Activated naive CD8-positive, alpha-beta T cell treated with anti-CD3 and anti-CD28 coated beads for 36 hours (primary cell): ENCODE results near the gene SNX22. TPM values are rescaled to one million over a fixed set of nuclear protein-coding genes. Genes with fewer than 3 reads are reported as not detected.
A peak's percentile ranks its signal among the peaks of the same experiment; 100 is the strongest.

Experiments
- DNase-seq: peaks from one replicate; pipeline ENCODE4 v3.0.0; 2021
- H3K27ac Mint-ChIP-seq: one replicate; pipeline ENCODE4 v1.8.0; 2022; ENCODE audit warnings: mild to moderate bottlenecking, moderate library complexity, mixed read lengths
- H3K27me3 Mint-ChIP-seq: one replicate; pipeline ENCODE4 v1.8.0; 2022; ENCODE audit warnings: mild to moderate bottlenecking, mixed read lengths
- H3K36me3 Mint-ChIP-seq: one replicate; pipeline ENCODE4 v1.8.0; 2021; ENCODE audit warnings: mild to moderate bottlenecking, mixed read lengths
- H3K4me1 Mint-ChIP-seq: one replicate; pipeline ENCODE4 v1.8.0; 2021; ENCODE audit warnings: mixed read lengths
- H3K4me3 Mint-ChIP-seq: one replicate; pipeline ENCODE4 v1.8.0; 2022; ENCODE audit warnings: mild to moderate bottlenecking, moderate library complexity, mixed read lengths
- H3K9me3 Mint-ChIP-seq: one replicate; pipeline ENCODE4 v1.8.0; 2022; ENCODE audit warnings: mixed read lengths
- total RNA-seq, 2 experiments: library from RNA; stranded (reverse); gene quantifications; one replicate each; pipeline ENCODE4 v1.2.3, GENCODE V29; 2021

The SNX22 gene
- total RNA-seq, 2 experiments from 2014 or later: 0.42 to 0.74 TPM

- Mint-ChIP-seq H3K36me3 (peaks cover 9% of the 10 kb centered on the region), H3K4me1 (no peaks in the 10 kb centered on the region), H3K27me3 (no peaks in the 10 kb centered on the region), H3K4me3 (no peak overlapping the region), H3K9me3 (no peaks in the 10 kb centered on the region), H3K27ac (no peak overlapping the region)
- no peak for DNase-seq
Observed at GRCh38 chr15:64125978-64126377, 25.6 kb upstream of the SNX22 start.

- no peaks in the 10 kb centered on the region for H3K27me3 Mint-ChIP-seq
- H3K9me3 Mint-ChIP-seq: no peaks in the 10 kb centered on the region
- DNase-seq: no peak
- H3K27ac Mint-ChIP-seq: no peak overlapping the region
- no peak overlapping the region for H3K4me3 Mint-ChIP-seq
- no peaks in the 10 kb centered on the region for H3K4me1 Mint-ChIP-seq
- H3K36me3 Mint-ChIP-seq: peaks cover 12% of the 10 kb centered on the region
Observed at GRCh38 chr15:64127521-64128270, 23.8 kb upstream of the SNX22 start.

GRCh38 chr15:64130159-64130558, 21.4 kb upstream of the SNX22 start:
- Mint-ChIP-seq H3K9me3 (no peaks in the 10 kb centered on the region), H3K36me3 (peaks cover 14% of the 10 kb centered on the region), H3K4me3 (no peak overlapping the region), H3K27ac (no peak overlapping the region), H3K27me3 (no peaks in the 10 kb centered on the region), H3K4me1 (no peaks in the 10 kb centered on the region)
- DNase-seq: no peak

- no peak for DNase-seq
- no peaks in the 10 kb centered on the region for H3K4me1 Mint-ChIP-seq
- no peak overlapping the region for H3K27ac Mint-ChIP-seq
- peaks cover 16% of the 10 kb centered on the region for H3K36me3 Mint-ChIP-seq
- no peaks in the 10 kb centered on the region for H3K27me3 Mint-ChIP-seq
- H3K9me3 Mint-ChIP-seq: no peaks in the 10 kb centered on the region
- H3K4me3 Mint-ChIP-seq: no peak overlapping the region
Observed at GRCh38 chr15:64131547-64131946, 20.0 kb upstream of the SNX22 start.

GRCh38 chr15:64132217-64132616, 19.3 kb upstream of the SNX22 start:
- no peaks in the 10 kb centered on the region for H3K4me1 Mint-ChIP-seq
- H3K27me3 Mint-ChIP-seq: no peaks in the 10 kb centered on the region
- peaks cover 19% of the 10 kb centered on the region for H3K36me3 Mint-ChIP-seq
- no peak for DNase-seq
- H3K9me3 Mint-ChIP-seq: no peaks in the 10 kb centered on the region
- no peak overlapping the region for H3K4me3 Mint-ChIP-seq
- no peak overlapping the region for H3K27ac Mint-ChIP-seq

- H3K36me3 Mint-ChIP-seq: peaks cover 12% of the 10 kb centered on the region
- no peaks in the 10 kb centered on the region for H3K4me1 Mint-ChIP-seq
- H3K27me3 Mint-ChIP-seq: no peaks in the 10 kb centered on the region
- no peak for DNase-seq
- H3K4me3 Mint-ChIP-seq: no peak overlapping the region
- no peak overlapping the region for H3K27ac Mint-ChIP-seq
- H3K9me3 Mint-ChIP-seq: no peaks in the 10 kb centered on the region
Observed at GRCh38 chr15:64133623-64134344, 17.7 kb upstream of the SNX22 start.

- H3K27me3 Mint-ChIP-seq: no peaks in the 10 kb centered on the region
- no peaks in the 10 kb centered on the region for H3K9me3 Mint-ChIP-seq
- H3K36me3 Mint-ChIP-seq: peaks cover 12% of the 10 kb centered on the region
- no peak overlapping the region for H3K4me3 Mint-ChIP-seq
- DNase-seq: no peak
- H3K4me1 Mint-ChIP-seq: no peaks in the 10 kb centered on the region
- H3K27ac Mint-ChIP-seq: no peak overlapping the region
Observed at GRCh38 chr15:64134345-64134829, 17.1 kb upstream of the SNX22 start.

- H3K9me3 Mint-ChIP-seq: no peaks in the 10 kb centered on the region
- no peak overlapping the region for H3K4me3 Mint-ChIP-seq
- H3K27me3 Mint-ChIP-seq: no peaks in the 10 kb centered on the region
- no peak for DNase-seq
- H3K4me1 Mint-ChIP-seq: no peaks in the 10 kb centered on the region
- H3K27ac Mint-ChIP-seq: no peak overlapping the region
- peaks cover 15% of the 10 kb centered on the region for H3K36me3 Mint-ChIP-seq
Observed at GRCh38 chr15:64136347-64136746, 15.2 kb upstream of the SNX22 start.

- H3K27ac Mint-ChIP-seq: no peak overlapping the region
- H3K9me3 Mint-ChIP-seq: no peaks in the 10 kb centered on the region
- H3K36me3 Mint-ChIP-seq: peaks cover 12% of the 10 kb centered on the region
- no peaks in the 10 kb centered on the region for H3K4me1 Mint-ChIP-seq
- no peak for DNase-seq
- no peak overlapping the region for H3K4me3 Mint-ChIP-seq
- no peaks in the 10 kb centered on the region for H3K27me3 Mint-ChIP-seq
Observed at GRCh38 chr15:64137226-64137833, 14.2 kb upstream of the SNX22 start.

- no peak for DNase-seq
- no peaks in the 10 kb centered on the region for H3K4me1 Mint-ChIP-seq
- no peaks in the 10 kb centered on the region for H3K9me3 Mint-ChIP-seq
- no peak overlapping the region for H3K27ac Mint-ChIP-seq
- peaks cover 8% of the 10 kb centered on the region for H3K36me3 Mint-ChIP-seq
- no peak overlapping the region for H3K4me3 Mint-ChIP-seq
- no peaks in the 10 kb centered on the region for H3K27me3 Mint-ChIP-seq
Observed at GRCh38 chr15:64138331-64138941, 13.1 kb upstream of the SNX22 start.

GRCh38 chr15:64141798-64142512, 9.6 kb upstream of the SNX22 start:
- no peaks in the 10 kb centered on the region for H3K9me3 Mint-ChIP-seq
- no peaks in the 10 kb centered on the region for H3K27me3 Mint-ChIP-seq
- peak overlapping the region; percentile 2 for H3K27ac Mint-ChIP-seq
- no peaks in the 10 kb centered on the region for H3K4me1 Mint-ChIP-seq
- no peak overlapping the region for H3K4me3 Mint-ChIP-seq
- H3K36me3 Mint-ChIP-seq: peaks cover 2% of the 10 kb centered on the region
- DNase-seq: no peak

- Mint-ChIP-seq H3K27me3 (no peaks in the 10 kb centered on the region), H3K27ac (no peak overlapping the region), H3K36me3 (peaks cover 2% of the 10 kb centered on the region)
Observed at GRCh38 chr15:64143276-64143675, 8.3 kb upstream of the SNX22 start.

GRCh38 chr15:64144192-64144564, 7.4 kb upstream of the SNX22 start:
- no peak overlapping the region for H3K27ac Mint-ChIP-seq
- peaks cover 2% of the 10 kb centered on the region for H3K36me3 Mint-ChIP-seq
- no peak for DNase-seq
- H3K9me3 Mint-ChIP-seq: no peaks in the 10 kb centered on the region
- H3K4me1 Mint-ChIP-seq: no peaks in the 10 kb centered on the region
- no peaks in the 10 kb centered on the region for H3K27me3 Mint-ChIP-seq
- no peak overlapping the region for H3K4me3 Mint-ChIP-seq

More at GRCh38 chr15:64143276-64143675, 8.3 kb upstream of the SNX22 start:
- Mint-ChIP-seq H3K4me1 (no peaks in the 10 kb centered on the region), H3K4me3 (no peak overlapping the region), H3K9me3 (no peaks in the 10 kb centered on the region)
- DNase-seq: no peak

GRCh38 chr15:64144565-64145281, 6.8 kb upstream of the SNX22 start:
- DNase-seq: no peak
- no peaks in the 10 kb centered on the region for H3K9me3 Mint-ChIP-seq
- no peak overlapping the region for H3K27ac Mint-ChIP-seq
- H3K4me3 Mint-ChIP-seq: no peak overlapping the region
- H3K4me1 Mint-ChIP-seq: peaks cover 4% of the 10 kb centered on the region
- H3K36me3 Mint-ChIP-seq: peaks cover 2% of the 10 kb centered on the region
- no peaks in the 10 kb centered on the region for H3K27me3 Mint-ChIP-seq
